ENCODE results near the gene KICS2. TPM values are rescaled to one million over a fixed set of nuclear protein-coding genes. Genes with fewer than 3 reads are reported as not detected.

KICS2 gene
- total RNA-seq, 1 experiment from 2014 or later = 12.6 TPM

DNA sequence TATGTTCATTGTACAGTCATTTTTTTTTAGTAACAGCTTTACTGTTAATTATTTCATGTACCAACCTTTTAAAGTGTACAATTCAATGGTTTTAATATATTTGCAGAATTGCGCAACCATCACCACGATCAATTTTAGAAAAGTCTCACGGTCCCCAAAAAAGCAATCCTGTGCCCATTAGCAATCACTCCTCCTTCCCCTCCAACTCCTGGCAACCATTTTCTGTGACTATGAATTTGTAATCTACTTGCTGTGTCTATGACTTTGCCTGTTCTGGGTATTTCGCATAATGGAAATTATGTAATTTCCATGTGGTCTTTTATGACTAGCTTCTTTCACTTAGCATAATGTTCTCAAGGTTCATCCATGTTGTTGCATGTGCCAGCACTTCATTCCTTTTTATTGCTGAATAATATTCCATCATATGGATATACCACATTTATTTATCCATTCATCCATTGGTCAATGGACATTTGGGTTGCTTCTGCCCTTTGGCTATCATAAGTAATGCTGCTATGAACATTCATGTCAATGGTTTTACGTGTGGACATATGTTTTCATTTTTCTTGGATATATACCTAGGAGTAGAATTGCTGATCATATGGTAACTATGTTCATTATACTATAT, 9.9 kb downstream of the KICS2 start:
- Mint-ChIP-seq H3K27me3 (ENCODE audit: unreplicated experiment) (no peaks in the 10 kb centered on the region), H3K9me3 (ENCODE audit: low read depth, unreplicated experiment) (no peaks in the 10 kb centered on the region), H3K4me1 (ENCODE audit: low read depth, unreplicated experiment) (no peaks in the 10 kb centered on the region), H3K36me3 (ENCODE audit: insufficient read depth, unreplicated experiment) (peaks cover 8% of the 10 kb centered on the region), H3K27ac (ENCODE audit: unreplicated experiment) (no peak overlapping the region), H3K4me3 (ENCODE audit: low read depth, unreplicated experiment) (no peak overlapping the region)
- BruUV-seq (replicated peaks) = no TSS peak
- TF ChIP-seq, protein P1, sequence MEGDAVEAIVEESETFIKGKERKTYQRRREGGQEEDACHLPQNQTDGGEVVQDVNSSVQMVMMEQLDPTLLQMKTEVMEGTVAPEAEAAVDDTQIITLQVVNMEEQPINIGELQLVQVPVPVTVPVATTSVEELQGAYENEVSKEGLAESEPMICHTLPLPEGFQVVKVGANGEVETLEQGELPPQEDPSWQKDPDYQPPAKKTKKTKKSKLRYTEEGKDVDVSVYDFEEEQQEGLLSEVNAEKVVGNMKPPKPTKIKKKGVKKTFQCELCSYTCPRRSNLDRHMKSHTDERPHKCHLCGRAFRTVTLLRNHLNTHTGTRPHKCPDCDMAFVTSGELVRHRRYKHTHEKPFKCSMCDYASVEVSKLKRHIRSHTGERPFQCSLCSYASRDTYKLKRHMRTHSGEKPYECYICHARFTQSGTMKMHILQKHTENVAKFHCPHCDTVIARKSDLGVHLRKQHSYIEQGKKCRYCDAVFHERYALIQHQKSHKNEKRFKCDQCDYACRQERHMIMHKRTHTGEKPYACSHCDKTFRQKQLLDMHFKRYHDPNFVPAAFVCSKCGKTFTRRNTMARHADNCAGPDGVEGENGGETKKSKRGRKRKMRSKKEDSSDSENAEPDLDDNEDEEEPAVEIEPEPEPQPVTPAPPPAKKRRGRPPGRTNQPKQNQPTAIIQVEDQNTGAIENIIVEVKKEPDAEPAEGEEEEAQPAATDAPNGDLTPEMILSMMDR (IDR thresholded peaks at IDR 0.05; ENCODE audit: unreplicated experiment) = no peak
- intact Hi-C loops (cut with micrococcal nuclease; ENCODE audit: unreplicated experiment) = no loop called here
- CTCF ChIA-PET = no interaction called here
- DNase-seq = no peak

DNA sequence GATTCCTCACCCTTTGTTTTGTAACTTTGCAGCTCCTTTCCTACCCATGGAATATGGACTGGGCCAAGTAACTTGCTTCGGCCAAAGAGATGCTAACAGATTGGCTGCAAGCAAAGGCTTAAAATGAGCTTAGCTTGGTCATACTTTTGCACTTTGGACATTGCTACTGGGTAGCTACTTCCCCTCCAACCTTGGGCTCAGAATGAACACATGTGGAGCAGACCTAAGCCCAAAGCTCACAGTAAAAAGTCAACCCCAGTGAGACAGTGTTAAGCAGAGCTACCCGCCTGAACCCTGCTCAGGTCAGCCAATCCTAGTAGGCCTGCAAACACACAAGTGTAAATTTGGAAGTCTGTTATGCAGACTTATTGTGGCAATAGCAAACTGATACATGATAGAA, 14.6 kb downstream of the KICS2 start:
- no peak for DNase-seq
- intact Hi-C loops (cut with micrococcal nuclease; ENCODE audit: unreplicated experiment) = no loop called here
- CTCF ChIA-PET = interaction anchor here (0.7 kb wide), 1 partner anchor 25 kb away, joined by 3 read pairs; no protein-coding TSS in a partner anchor
- no peaks in the 10 kb centered on the region for H3K4me1 Mint-ChIP-seq (ENCODE audit: low read depth, unreplicated experiment)
- H3K27me3 Mint-ChIP-seq (ENCODE audit: unreplicated experiment) = no peaks in the 10 kb centered on the region
- H3K36me3 Mint-ChIP-seq (ENCODE audit: insufficient read depth, unreplicated experiment) = peaks cover 4% of the 10 kb centered on the region
- no TSS peak for BruUV-seq (replicated peaks)
- H3K27ac Mint-ChIP-seq (ENCODE audit: unreplicated experiment) = no peak overlapping the region
- no peak overlapping the region for H3K4me3 Mint-ChIP-seq (ENCODE audit: low read depth, unreplicated experiment)
- H3K9me3 Mint-ChIP-seq (ENCODE audit: low read depth, unreplicated experiment) = no peaks in the 10 kb centered on the region
- TF ChIP-seq, protein P1 (IDR thresholded peaks at IDR 0.05; ENCODE audit: unreplicated experiment) = no peak

DNA sequence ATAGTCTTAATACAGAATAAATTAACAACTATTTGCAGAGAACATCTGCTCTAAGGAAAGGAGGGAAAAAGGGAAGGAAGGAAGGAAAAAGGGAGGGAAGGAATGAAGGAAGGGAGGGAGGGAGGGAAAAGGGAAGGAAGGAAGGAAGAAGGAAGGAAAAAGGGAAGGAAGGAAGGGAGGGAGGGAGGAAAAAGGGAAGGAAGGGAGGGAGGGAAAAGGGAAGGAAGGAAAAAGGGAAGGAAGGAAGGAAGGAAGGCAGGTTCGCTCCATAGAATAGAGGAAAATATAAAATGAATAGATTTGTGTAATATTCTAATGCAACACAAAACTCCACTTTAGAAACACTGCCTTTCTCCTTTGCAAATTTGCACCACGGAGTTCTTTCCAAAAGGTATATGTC, 16.6 kb downstream of the KICS2 start:
- H3K27ac Mint-ChIP-seq (ENCODE audit: unreplicated experiment) = no peak overlapping the region
- H3K27me3 Mint-ChIP-seq (ENCODE audit: unreplicated experiment) = no peaks in the 10 kb centered on the region
- H3K9me3 Mint-ChIP-seq (ENCODE audit: low read depth, unreplicated experiment) = no peaks in the 10 kb centered on the region
- H3K4me3 Mint-ChIP-seq (ENCODE audit: low read depth, unreplicated experiment) = no peak overlapping the region
- BruUV-seq (replicated peaks) = no TSS peak
- CTCF ChIA-PET = interaction anchor here (0.6 kb wide), 1 partner anchor 9 kb away, joined by 6 read pairs; no protein-coding TSS in a partner anchor
- intact Hi-C loops (cut with micrococcal nuclease; ENCODE audit: unreplicated experiment) = no loop called here
- no peak for DNase-seq
- no peaks in the 10 kb centered on the region for H3K4me1 Mint-ChIP-seq (ENCODE audit: low read depth, unreplicated experiment)
- TF ChIP-seq, protein P1 (IDR thresholded peaks at IDR 0.05; ENCODE audit: unreplicated experiment) = no peak
- H3K36me3 Mint-ChIP-seq (ENCODE audit: insufficient read depth, unreplicated experiment) = no peaks in the 10 kb centered on the region

DNA sequence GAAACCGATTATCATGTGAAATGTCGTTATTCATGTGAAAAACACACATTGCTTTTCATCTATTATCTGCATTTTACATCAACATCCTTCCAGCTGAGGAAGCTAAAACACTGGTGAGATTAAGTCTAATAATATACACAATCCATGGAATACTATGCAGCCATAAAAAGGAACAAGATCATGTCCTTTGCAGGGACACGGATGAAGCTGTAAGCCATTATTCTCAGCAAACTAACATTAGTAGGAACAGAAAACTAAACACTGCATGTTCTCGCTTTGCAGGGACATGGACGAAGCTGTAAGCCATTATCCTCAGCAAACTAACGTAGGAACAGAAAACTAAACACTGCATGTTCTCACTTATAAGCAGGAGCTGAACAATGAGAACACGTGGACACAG, 18.3 kb downstream of the KICS2 start:
- no peak overlapping the region for H3K4me3 Mint-ChIP-seq (ENCODE audit: low read depth, unreplicated experiment)
- no peak overlapping the region for H3K27ac Mint-ChIP-seq (ENCODE audit: unreplicated experiment)
- no peak for DNase-seq
- no peaks in the 10 kb centered on the region for H3K9me3 Mint-ChIP-seq (ENCODE audit: low read depth, unreplicated experiment)
- TF ChIP-seq, protein P1 (IDR thresholded peaks at IDR 0.05; ENCODE audit: unreplicated experiment) = no peak
- no peaks in the 10 kb centered on the region for H3K36me3 Mint-ChIP-seq (ENCODE audit: insufficient read depth, unreplicated experiment)
- intact Hi-C loops (cut with micrococcal nuclease; ENCODE audit: unreplicated experiment) = no loop called here
- no TSS peak for BruUV-seq (replicated peaks)
- H3K27me3 Mint-ChIP-seq (ENCODE audit: unreplicated experiment) = no peaks in the 10 kb centered on the region
- H3K4me1 Mint-ChIP-seq (ENCODE audit: low read depth, unreplicated experiment) = no peaks in the 10 kb centered on the region
- CTCF ChIA-PET = no interaction called here
